Upper lobe of left lung (tissue), 6 donors: ENCODE measurements around the gene SERPINB13. TPM values are rescaled to one million over a fixed set of nuclear protein-coding genes. Genes with fewer than 3 reads are reported as not detected.
A peak's percentile ranks its signal among the peaks of the same experiment; 100 is the strongest.

Experiments used
- ATAC-seq, 2 donors: fragments of 200-7000 bp; cut with Tn5 transposase; one replicate each; pipeline ENCODE4 v1.9.1; 2022; ENCODE audit warnings: mild to moderate bottlenecking in 2 of 2, moderate library complexity in 2 of 2; ENCODE audit not compliant: low FRiP score in 2 of 2
- DNase-seq, 2 donors: peaks; one replicate each; pipeline ENCODE4 v3.0.0-alpha.2; 2019 to 2020
- H3K27ac ChIP-seq, 4 donors: fragments of 200-600 bp; sonication (generic); one replicate each; pipeline ENCODE4 v1.5.1; 2016 to 2019
- H3K27me3 ChIP-seq, 4 donors: fragments of 200-600 bp; sonication (generic); one replicate each; pipeline ENCODE4 v1.5.1; 2017 to 2019
- H3K36me3 ChIP-seq, 4 donors: fragments of 200-600 bp; sonication (generic); one replicate each; pipeline ENCODE4 v1.5.1; 2016 to 2019
- H3K4me1 ChIP-seq, 4 donors: fragments of 200-600 bp; sonication (generic); one replicate each; pipeline ENCODE4 v1.5.1; 2018 to 2019
- H3K4me3 ChIP-seq, 4 donors: fragments of 200-600 bp; sonication (generic); one replicate each; pipeline ENCODE4 v1.5.1; 2017 to 2019; ENCODE audit warnings: mild to moderate bottlenecking in 2 of 4, moderate library complexity in 1 of 4
- H3K9me3 ChIP-seq, 4 donors: fragments of 200-600 bp; sonication (generic); one replicate each; pipeline ENCODE4 v1.5.1; 2018 to 2019
- EP300 ChIP-seq, 4 donors: sonication (generic); formaldehyde crosslinking; IDR thresholded peaks; one replicate each; pipeline ENCODE4 v1.5.1; 2017; ENCODE audit warnings: antibody characterized with exemption in 4 of 4, control low read depth in 2 of 4
- POLR2A ChIP-seq, 4 donors: fragments of 450-650 bp; IDR thresholded peaks; one replicate each; pipeline ENCODE4 v1.5.1; 2016 to 2017; ENCODE audit warnings: antibody characterized with exemption in 4 of 4, mild to moderate bottlenecking in 2 of 4
- POLR2AphosphoS5 ChIP-seq, 2 donors: sonication (generic); formaldehyde crosslinking; IDR thresholded peaks; one replicate each; pipeline ENCODE4 v1.5.1; 2017; ENCODE audit warnings: antibody characterized with exemption in 2 of 2
- WGBS, 2 donors: methylation state at CpG; one replicate each; pipeline ENCODE4 v1.1.5; 2017 to 2018; 5-methylcytosine and 5-hydroxymethylcytosine counted together
- total RNA-seq, 6 donors: library from RNA; depleted of rRNA in 4 of 6; stranded (reverse); fragments of >200 nt in 4 of 6; gene quantifications; one replicate each; pipeline versions ENCODE4 v1.1.0 to v1.2.1, GENCODE V29; 2016 to 2021
- TF ChIP-seq, protein P1 (sequence below), 6 experiments: fragments of 450-650 bp in 4 of 6; fragments of 200-600 bp in 2 of 6; sonication (generic) in 2 of 6; IDR thresholded peaks; one replicate each; pipeline ENCODE4 v1.5.1; 2016 to 2019; ENCODE audit warnings: antibody characterized with exemption in 6 of 6
- donor health status: DM: no; HTN: no; CAD: no; lungs with moderate emphysema.
- donor health status: DM: no; HTN: yes; CAD: no; lungs with severe emphysema.

SERPINB13 gene
- total RNA-seq, 6 donors from 2014 or later, result 3.9 TPM; not detected in 5

DNA sequence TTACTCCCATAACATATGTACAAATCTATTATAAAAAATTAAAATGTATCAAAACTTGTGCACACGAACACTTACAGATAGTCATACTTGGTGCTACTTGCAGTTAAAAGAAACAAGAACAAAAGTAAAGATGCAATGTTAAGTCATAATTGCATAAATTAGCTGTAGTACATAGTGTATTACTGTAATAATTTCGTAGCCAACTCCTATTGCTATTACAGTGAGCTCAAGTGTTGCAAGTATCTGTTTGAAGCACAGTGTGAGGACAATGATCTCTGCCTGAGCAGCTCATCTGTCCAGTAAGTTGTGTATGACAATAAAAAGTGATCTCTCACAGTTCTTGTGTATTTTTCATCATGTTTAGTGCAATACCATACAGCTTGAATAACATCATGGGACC lies 7.5 kb upstream of the SERPINB13 start:
- no peaks in the 10 kb centered on the region for H3K9me3 ChIP-seq
- WGBS, 2 donors, result 55 to 62% methylated on average over 2 of the region's 2 CpGs
- H3K4me3 ChIP-seq, result no peak overlapping the region
- no peak overlapping the region for H3K27ac ChIP-seq
- peak in 1 of 2 donors; percentile 39 for ATAC-seq
- no peaks in the 10 kb centered on the region for H3K27me3 ChIP-seq
- TF ChIP-seq POLR2A (IDR thresholded peaks at IDR 0.05), result no peak
- TF ChIP-seq EP300 (IDR thresholded peaks at IDR 0.05), result no peak
- TF ChIP-seq POLR2AphosphoS5 (IDR thresholded peaks at IDR 0.05), result no peak
- TF ChIP-seq, protein P1, sequence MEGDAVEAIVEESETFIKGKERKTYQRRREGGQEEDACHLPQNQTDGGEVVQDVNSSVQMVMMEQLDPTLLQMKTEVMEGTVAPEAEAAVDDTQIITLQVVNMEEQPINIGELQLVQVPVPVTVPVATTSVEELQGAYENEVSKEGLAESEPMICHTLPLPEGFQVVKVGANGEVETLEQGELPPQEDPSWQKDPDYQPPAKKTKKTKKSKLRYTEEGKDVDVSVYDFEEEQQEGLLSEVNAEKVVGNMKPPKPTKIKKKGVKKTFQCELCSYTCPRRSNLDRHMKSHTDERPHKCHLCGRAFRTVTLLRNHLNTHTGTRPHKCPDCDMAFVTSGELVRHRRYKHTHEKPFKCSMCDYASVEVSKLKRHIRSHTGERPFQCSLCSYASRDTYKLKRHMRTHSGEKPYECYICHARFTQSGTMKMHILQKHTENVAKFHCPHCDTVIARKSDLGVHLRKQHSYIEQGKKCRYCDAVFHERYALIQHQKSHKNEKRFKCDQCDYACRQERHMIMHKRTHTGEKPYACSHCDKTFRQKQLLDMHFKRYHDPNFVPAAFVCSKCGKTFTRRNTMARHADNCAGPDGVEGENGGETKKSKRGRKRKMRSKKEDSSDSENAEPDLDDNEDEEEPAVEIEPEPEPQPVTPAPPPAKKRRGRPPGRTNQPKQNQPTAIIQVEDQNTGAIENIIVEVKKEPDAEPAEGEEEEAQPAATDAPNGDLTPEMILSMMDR (IDR thresholded peaks at IDR 0.05), result no peak
- H3K4me1 ChIP-seq, result no peaks in the 10 kb centered on the region
- DNase-seq, result no peak
- H3K36me3 ChIP-seq, result no peaks in the 10 kb centered on the region

GRCh38 chr18:63585988-63586387 lies 1.2 kb upstream of the SERPINB13 start:
- no peak overlapping the region for H3K27ac ChIP-seq
- H3K9me3 ChIP-seq, result no peaks in the 10 kb centered on the region
- peaks cover 0 to 4% (median 0%) of the 10 kb centered on the region in 4 donors for H3K4me1 ChIP-seq
- H3K36me3 ChIP-seq, result no peaks in the 10 kb centered on the region
- 82 to 83% methylated on average over 4 of the region's 4 CpGs for WGBS, 2 donors
- no peak for TF ChIP-seq EP300 (IDR thresholded peaks at IDR 0.05)
- no peak for TF ChIP-seq POLR2A (IDR thresholded peaks at IDR 0.05)
- TF ChIP-seq POLR2AphosphoS5 (IDR thresholded peaks at IDR 0.05), result no peak
- TF ChIP-seq, protein P1 (IDR thresholded peaks at IDR 0.05), result no peak
- ATAC-seq, result no peak
- H3K4me3 ChIP-seq, result no peak overlapping the region
- H3K27me3 ChIP-seq, result no peaks in the 10 kb centered on the region
- no peak for DNase-seq

DNA sequence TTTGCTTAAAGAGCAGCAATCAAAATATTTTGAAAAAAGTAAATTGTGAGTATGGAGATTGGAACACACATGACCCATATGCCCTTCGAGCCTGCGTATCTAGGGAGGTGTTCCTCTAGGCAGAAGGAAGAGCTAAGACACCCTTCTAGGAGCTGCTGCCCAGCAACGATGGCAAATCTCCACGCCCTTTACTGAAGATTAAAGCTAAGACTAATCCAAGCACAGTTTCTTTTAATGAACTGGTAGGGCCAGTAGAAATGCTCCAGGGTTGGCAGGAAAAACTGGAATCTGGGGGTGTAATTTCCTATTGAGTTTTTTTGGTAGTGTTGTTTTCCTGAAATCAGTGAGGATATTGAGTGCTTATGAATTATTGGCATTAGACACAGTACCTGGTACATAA lies 712 bp upstream of the SERPINB13 start:
- TF ChIP-seq POLR2AphosphoS5 (IDR thresholded peaks at IDR 0.05), result no peak
- no peak for TF ChIP-seq EP300 (IDR thresholded peaks at IDR 0.05)
- TF ChIP-seq, protein P1 (IDR thresholded peaks at IDR 0.05), result no peak
- DNase-seq (no peak), ATAC-seq (no peak)
- H3K27me3 ChIP-seq, result no peaks in the 10 kb centered on the region
- H3K4me1 ChIP-seq, result peaks cover 0 to 4% (median 0%) of the 10 kb centered on the region in 4 donors
- no peaks in the 10 kb centered on the region for H3K9me3 ChIP-seq
- no peaks in the 10 kb centered on the region for H3K36me3 ChIP-seq
- no peak overlapping the region for H3K4me3 ChIP-seq
- 69 to 80% methylated on average over 4 of the region's 4 CpGs for WGBS, 2 donors
- no peak overlapping the region for H3K27ac ChIP-seq

- DNase-seq, result no peak
- Histone ChIP-seq H3K4me1 (peaks cover 0 to 4% (median 0%) of the 10 kb centered on the region in 4 donors), H3K27me3 (no peaks in the 10 kb centered on the region), H3K4me3 (no peak overlapping the region), H3K36me3 (no peaks in the 10 kb centered on the region), H3K9me3 (no peaks in the 10 kb centered on the region), H3K27ac (no peak overlapping the region)
- WGBS, 2 donors, result 44 to 58% methylated on average over 5 of the region's 5 CpGs
- ATAC-seq, result no peak
- TF ChIP-seq EP300 (IDR thresholded peaks at IDR 0.05), result peak in 1 of 4 donors; percentile 20
- TF ChIP-seq POLR2AphosphoS5 (IDR thresholded peaks at IDR 0.05), result no peak
These were observed 1.8 kb downstream of the SERPINB13 start for GRCh38 chr18:63588909-63589308.

DNA sequence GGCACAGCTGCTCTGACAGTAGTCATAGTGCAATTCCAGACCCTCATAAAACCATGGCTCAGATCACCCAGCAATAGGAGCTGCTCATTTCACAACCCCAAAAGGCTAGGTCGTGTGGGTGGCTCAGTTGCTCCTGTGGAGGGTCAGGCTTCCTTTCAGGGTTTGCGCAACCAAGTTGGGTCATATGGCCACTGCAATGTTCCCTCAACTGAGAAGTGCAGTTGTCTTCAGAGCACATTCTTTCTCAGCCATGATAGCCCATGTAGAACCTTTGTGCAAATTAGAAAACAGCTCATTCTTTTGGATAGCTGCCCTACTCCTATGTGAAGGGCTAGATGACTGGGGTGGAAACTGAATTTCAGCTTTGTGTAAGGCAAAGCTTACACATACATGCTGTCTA lies 3.2 kb downstream of the SERPINB13 start:
- Histone ChIP-seq H3K27ac (no peak overlapping the region), H3K9me3 (no peaks in the 10 kb centered on the region), H3K4me3 (no peak overlapping the region), H3K4me1 (peaks cover 0 to 4% (median 0%) of the 10 kb centered on the region in 4 donors), H3K36me3 (no peaks in the 10 kb centered on the region), H3K27me3 (no peaks in the 10 kb centered on the region)
- peak in 1 of 2 donors; percentile 61 for DNase-seq
- 69% methylated on average over 2 of the region's 2 CpGs; no CpG with 5 or more reads in 1 of the 2 donors for WGBS, 2 donors
- ATAC-seq, result peak in 1 of 2 donors; percentile 65
- peak in 1 of 2 donors; percentile 28 for TF ChIP-seq POLR2AphosphoS5 (IDR thresholded peaks at IDR 0.05)
- TF ChIP-seq EP300 (IDR thresholded peaks at IDR 0.05), result no peak
- TF ChIP-seq POLR2A (IDR thresholded peaks at IDR 0.05), result no peak
- TF ChIP-seq, protein P1 (IDR thresholded peaks at IDR 0.05), result no peak
